Measurements from ENCODE around the gene OR13C8.
"Not testable (repeated sequence)": the region's sequence is repeated elsewhere in the genome, so short reads cannot be mapped to it uniquely, and the experiment has no call there.

DNA sequence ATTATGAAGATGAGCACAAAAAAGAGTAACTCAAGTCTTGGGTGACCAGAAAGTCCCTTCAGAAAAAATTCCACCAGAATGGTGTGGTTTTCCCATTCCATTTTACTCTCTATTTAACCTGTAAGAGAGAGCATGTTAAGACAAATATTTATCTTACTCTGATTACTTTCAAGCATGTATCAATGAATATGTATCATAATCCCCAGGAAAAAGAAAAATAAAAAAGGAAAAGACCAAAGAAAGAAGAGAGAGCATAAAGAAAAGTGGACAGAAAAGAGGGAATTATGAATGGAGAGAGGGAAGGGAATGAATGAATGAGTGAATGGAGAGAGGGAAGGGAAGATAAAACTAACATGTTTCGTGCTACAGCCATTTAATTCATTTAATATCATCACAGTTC lies 36.6 kb downstream of the OR13C8 start, which contains the start of gene OR13C2:
- TF ChIP-seq POLR2AphosphoS5 (IDR thresholded peaks at IDR 0.05; ENCODE audit: borderline replicate concordance, low read depth, low read length); EZH2 (IDR thresholded peaks at IDR 0.05): not testable (repeated sequence)

Measured in SK-N-MC (cell line).